OCI-LY3 (cell line): ENCODE results near the gene TRAF4.
A peak's percentile ranks its signal among the peaks of the same experiment; 100 is the strongest.

Source experiments
- H2AFZ ChIP-seq: fragments of 200-600, 300-600 bp; shearing (Covaris generic); 2 replicates; pipeline ENCODE4 v1.6.0; 2014; ENCODE audit warnings: antibody characterized with exemption, low read depth, low read length
- H3K27ac ChIP-seq: fragments of 200-600, 300-600 bp; sonication (generic); 2 replicates; pipeline ENCODE4 v1.5.1; 2014; ENCODE audit warnings: mild to moderate bottlenecking, low read length, moderate library complexity, mixed read lengths
- H3K27me3 ChIP-seq: fragments of 200-600, 300-600 bp; sonication (generic); 2 replicates; pipeline ENCODE4 v1.6.1; 2014; ENCODE audit warnings: low read depth, low read length, mixed read lengths
- H3K36me3 ChIP-seq: fragments of 200-600, 300-600 bp; sonication (generic); replicated peaks from 2 replicates; pipeline ENCODE3; 2014; ENCODE audit warnings: low read depth, low read length, mixed read lengths
- H3K4me1 ChIP-seq: fragments of 300-600, 200-600 bp; sonication (generic); 2 replicates; pipeline ENCODE4 v1.6.1; 2014; ENCODE audit warnings: low read length, mixed read lengths
- H3K4me2 ChIP-seq: fragments of 200-600, 300-600 bp; sonication (generic); 2 replicates; pipeline ENCODE4 v1.6.1; 2014; ENCODE audit warnings: low read length, mixed read lengths
- H3K4me3 ChIP-seq: fragments of 300-600, 200-600 bp; sonication (generic); 2 replicates; pipeline ENCODE4 v1.5.1; 2014; ENCODE audit warnings: antibody characterized with exemption, mild to moderate bottlenecking, low read length, moderate library complexity
- H3K79me2 ChIP-seq: fragments of 300-600, 200-600 bp; shearing (Covaris generic); 2 replicates; pipeline ENCODE4 v1.6.1; 2014; ENCODE audit warnings: mild to moderate bottlenecking, low read length, mixed read lengths
- H3K9ac ChIP-seq: fragments of 300-600, 200-600 bp; shearing (Covaris generic); 2 replicates; pipeline ENCODE4 v1.6.0; 2014; ENCODE audit warnings: mild to moderate bottlenecking, low read length, moderate library complexity
- H3K9me3 ChIP-seq: fragments of 200-600, 300-600 bp; shearing (Covaris generic); 2 replicates; pipeline ENCODE4 v1.6.1; 2014; ENCODE audit warnings: low read length, mixed read lengths; ENCODE audit not compliant: insufficient read depth
- H4K20me1 ChIP-seq: fragments of 200-600, 300-600 bp; sonication (generic); 2 replicates; pipeline ENCODE4 v1.6.1; 2016; ENCODE audit warnings: low read length, mixed read lengths; ENCODE audit not compliant: insufficient read depth
- EZH2phosphoT487 ChIP-seq: fragments of 200-600 bp; shearing (Covaris generic); IDR thresholded peaks from 2 replicates; pipeline ENCODE4 v1.6.1; 2018; ENCODE audit warnings: antibody characterized with exemption, mixed run types, low read depth
- TF ChIP-seq, protein P1 (sequence below): fragments of 200-600, 300-600 bp; sonication (generic); IDR thresholded peaks from 2 replicates; pipeline ENCODE4 v1.5.1; 2014; ENCODE audit warnings: antibody characterized with exemption, low read length, low read depth

TRAF4 gene

GRCh38 chr17:28710861-28711722 is 32.7 kb upstream of the TRAF4 start:
- Histone ChIP-seq H3K79me2 (no peaks in the 10 kb centered on the region), H3K9me3 (no peaks in the 10 kb centered on the region), H4K20me1 (no peaks in the 10 kb centered on the region), H3K4me2 (peak overlapping the region; percentile 95), H2AFZ (no peak overlapping the region; the same call in 1 of the 2 replicates), H3K27ac (peak overlapping the region; percentile 74), H3K36me3 (peaks cover 5% of the 10 kb centered on the region), H3K4me1 (peaks cover 7% of the 10 kb centered on the region; the same call in 1 of the 2 replicates), H3K9ac (peak overlapping the region; percentile 91), H3K27me3 (no peaks in the 10 kb centered on the region; the same call in 1 of the 2 replicates), H3K4me3 (peak overlapping the region; percentile 77)
- TF ChIP-seq, protein P1, sequence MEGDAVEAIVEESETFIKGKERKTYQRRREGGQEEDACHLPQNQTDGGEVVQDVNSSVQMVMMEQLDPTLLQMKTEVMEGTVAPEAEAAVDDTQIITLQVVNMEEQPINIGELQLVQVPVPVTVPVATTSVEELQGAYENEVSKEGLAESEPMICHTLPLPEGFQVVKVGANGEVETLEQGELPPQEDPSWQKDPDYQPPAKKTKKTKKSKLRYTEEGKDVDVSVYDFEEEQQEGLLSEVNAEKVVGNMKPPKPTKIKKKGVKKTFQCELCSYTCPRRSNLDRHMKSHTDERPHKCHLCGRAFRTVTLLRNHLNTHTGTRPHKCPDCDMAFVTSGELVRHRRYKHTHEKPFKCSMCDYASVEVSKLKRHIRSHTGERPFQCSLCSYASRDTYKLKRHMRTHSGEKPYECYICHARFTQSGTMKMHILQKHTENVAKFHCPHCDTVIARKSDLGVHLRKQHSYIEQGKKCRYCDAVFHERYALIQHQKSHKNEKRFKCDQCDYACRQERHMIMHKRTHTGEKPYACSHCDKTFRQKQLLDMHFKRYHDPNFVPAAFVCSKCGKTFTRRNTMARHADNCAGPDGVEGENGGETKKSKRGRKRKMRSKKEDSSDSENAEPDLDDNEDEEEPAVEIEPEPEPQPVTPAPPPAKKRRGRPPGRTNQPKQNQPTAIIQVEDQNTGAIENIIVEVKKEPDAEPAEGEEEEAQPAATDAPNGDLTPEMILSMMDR: no peak
- TF ChIP-seq EZH2phosphoT487: no peak

DNA sequence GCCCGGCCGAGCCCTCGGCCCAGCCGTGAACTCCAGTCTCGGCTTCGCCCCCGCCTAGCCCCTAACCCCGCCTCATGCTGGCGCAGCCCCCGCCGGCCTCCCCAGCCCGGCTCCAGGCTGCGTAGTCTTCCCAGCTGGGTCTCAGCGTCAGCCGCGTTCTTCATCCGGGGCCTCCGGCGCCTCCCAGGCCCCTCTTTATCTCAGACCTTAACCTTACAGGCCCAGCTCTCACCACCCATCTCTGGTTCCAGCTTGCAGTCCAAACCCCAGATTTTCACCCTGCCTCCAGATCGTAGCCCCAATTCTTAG is 32.1 kb upstream of the TRAF4 start, which contains the start of gene PROCA1:
Gene PROCA1 (minus strand): TSS at position 166 of the 309 bp plus-strand sequence. CDS start 228 bp downstream, outside the sequence.
- peak within 1 kb of the TSS; percentile 77 for H3K4me3 ChIP-seq
- no peaks in the 10 kb centered on the region for H3K9me3 ChIP-seq
- peak within 1 kb of the TSS; percentile 74 for H3K27ac ChIP-seq
- no peaks in the 10 kb centered on the region for H3K36me3 ChIP-seq
- no peak for TF ChIP-seq EZH2phosphoT487
- TF ChIP-seq, protein P1: no peak
- H3K79me2 ChIP-seq: no peaks in the 10 kb centered on the region
- no peaks in the 10 kb centered on the region for H4K20me1 ChIP-seq
- peak within 1 kb of the TSS; percentile 91 for H3K9ac ChIP-seq
- H3K27me3 ChIP-seq: no peaks in the 10 kb centered on the region; the same call in 1 of the 2 replicates
- peaks cover 7% of the 10 kb centered on the region; the same call in 1 of the 2 replicates for H3K4me1 ChIP-seq
- peak within 1 kb of the TSS; percentile 87 for H2AFZ ChIP-seq
- peak within 1 kb of the TSS; percentile 95 for H3K4me2 ChIP-seq

DNA sequence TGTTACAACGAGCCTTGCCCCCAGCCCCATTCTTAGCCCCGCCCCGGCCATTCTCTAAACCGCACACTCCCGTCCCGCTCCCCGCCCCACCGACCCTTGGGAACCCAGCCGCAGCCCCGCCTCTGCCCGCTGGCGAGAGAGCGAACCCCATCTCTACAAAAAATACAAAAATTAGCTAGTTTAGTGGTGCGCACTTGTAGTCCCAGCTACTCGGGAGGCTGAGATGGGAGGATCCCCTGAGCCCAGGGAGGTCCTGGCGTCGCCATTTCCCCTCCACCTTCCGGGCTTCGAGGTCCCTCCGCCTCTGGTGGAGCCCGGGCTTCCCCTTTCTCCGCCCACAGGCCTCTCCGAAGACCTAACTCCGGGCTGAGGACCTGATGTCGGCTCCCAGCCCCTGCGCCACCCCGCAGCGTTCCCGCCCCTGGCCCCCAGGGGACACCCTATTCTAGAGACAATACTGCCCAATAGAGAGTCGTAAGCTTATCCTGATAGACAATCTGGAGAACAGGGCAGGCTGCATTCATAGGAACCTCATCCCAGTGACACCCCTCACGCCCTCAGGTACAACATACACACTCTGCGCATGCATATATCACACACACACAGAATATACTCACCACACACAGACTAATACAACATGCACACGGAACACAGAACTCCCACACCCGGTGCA is 31.6 kb upstream of the TRAF4 start:
- Histone ChIP-seq H3K27ac (peak overlapping the region; percentile 74), H3K9ac (peak overlapping the region; percentile 91), H3K79me2 (no peaks in the 10 kb centered on the region), H3K36me3 (no peaks in the 10 kb centered on the region), H3K27me3 (no peaks in the 10 kb centered on the region; the same call in 1 of the 2 replicates), H3K4me3 (peak overlapping the region; percentile 77), H2AFZ (peak overlapping the region; percentile 87), H3K9me3 (no peaks in the 10 kb centered on the region), H3K4me2 (peak overlapping the region; percentile 95), H3K4me1 (peaks cover 7% of the 10 kb centered on the region; the same call in 1 of the 2 replicates), H4K20me1 (no peaks in the 10 kb centered on the region)
- TF ChIP-seq, protein P1: peak; percentile 17; the same call in 1 of the 2 replicates
- no peak for TF ChIP-seq EZH2phosphoT487
